AG09309 (cell line): ENCODE data around the gene DVL1.
A peak's percentile ranks its signal among the peaks of the same experiment; 100 is the strongest.
"Not testable (repeated sequence)": the region's sequence is repeated elsewhere in the genome, so short reads cannot be mapped to it uniquely, and the experiment has no call there.

ENCODE experiments used
- DNase-seq: peaks from one replicate; pipeline ENCODE4 v3.0.0-alpha.2; 2010; ENCODE audit warnings: low read depth
- H3K4me3 ChIP-seq: 2 replicates; pipeline ENCODE4 v1.5.1; 2011; ENCODE audit warnings: mild to moderate bottlenecking, low read depth, low read length, moderate library complexity; ENCODE audit not compliant: control insufficient read depth
- CTCF ChIP-seq: IDR thresholded peaks from 2 replicates; pipeline ENCODE4 v1.5.1; 2011; ENCODE audit warnings: mild to moderate bottlenecking, low read depth, low read length, inconsistent platforms; ENCODE audit not compliant: insufficient read depth, control insufficient read depth; ENCODE audit errors: missing control alignments

DVL1 gene

GRCh38 chr1:1373815-1374588, 24.8 kb upstream of the DVL1 start:
- H3K4me3 ChIP-seq, result peak overlapping the region; percentile 61
- no peak for TF ChIP-seq CTCF
- no peak for DNase-seq

GRCh38 chr1:1373051-1373814, 24.0 kb upstream of the DVL1 start:
- H3K4me3 ChIP-seq, result peak overlapping the region; percentile 7
- TF ChIP-seq CTCF, result no peak
- DNase-seq, result no peak

- DNase-seq, result no peak
- H3K4me3 ChIP-seq, result no peak overlapping the region
- TF ChIP-seq CTCF, result peak; percentile 97
Measured at GRCh38 chr1:1371746-1372711, 22.8 kb upstream of the DVL1 start.

GRCh38 chr1:1371364-1371745, 22.1 kb upstream of the DVL1 start:
- H3K4me3 ChIP-seq, result no peak overlapping the region
- TF ChIP-seq CTCF, result no peak

GRCh38 chr1:1370771-1371300, 21.6 kb upstream of the DVL1 start:
- no peak for TF ChIP-seq CTCF
- no peak for DNase-seq
- no peak overlapping the region for H3K4me3 ChIP-seq

More at GRCh38 chr1:1371364-1371745, 22.1 kb upstream of the DVL1 start:
- DNase-seq, result no peak

- not testable (repeated sequence) for DNase-seq, H3K4me3 ChIP-seq
Measured at GRCh38 chr1:1370094-1370493, 20.9 kb upstream of the DVL1 start.
